ENCODE results near the gene NHS. TPM values are rescaled to one million over a fixed set of nuclear protein-coding genes. Genes with fewer than 3 reads are reported as not detected.

Gene NHS
- total RNA-seq, 1 donor from 2014 or later: 8.3 TPM

DNA sequence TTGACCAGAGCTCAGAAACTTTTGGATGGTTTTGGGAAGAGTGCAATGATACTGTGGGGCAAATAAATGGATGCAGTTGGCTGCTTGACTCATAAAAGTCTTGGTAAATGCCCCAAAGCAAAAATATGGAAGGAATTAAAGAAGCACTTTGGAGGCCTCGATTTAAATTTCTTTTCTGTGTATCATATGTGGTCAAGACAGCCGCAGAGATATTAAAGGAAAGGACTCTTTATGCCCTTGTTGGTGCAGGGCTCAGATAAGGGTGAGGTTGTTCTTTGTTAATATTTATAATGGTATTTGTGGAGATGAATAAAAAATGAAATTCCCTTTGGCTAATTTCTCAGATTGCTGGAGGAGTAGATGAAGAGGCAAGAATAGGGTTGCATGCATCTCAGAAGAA is 90.2 kb downstream of the NHS start:
- Mint-ChIP-seq H3K4me1 (ENCODE audit: low read depth) (no peaks in the 10 kb centered on the region), H3K27me3 (ENCODE audit: low read depth) (no peaks in the 10 kb centered on the region), H3K36me3 (ENCODE audit: low read depth) (no peaks in the 10 kb centered on the region), H3K27ac (no peak overlapping the region), H3K4me3 (ENCODE audit: low read depth) (no peak overlapping the region), H3K9me3 (no peaks in the 10 kb centered on the region)
- intact Hi-C loops (cut with micrococcal nuclease): no loop called here
- DNase-seq (ENCODE audit: low spot score): no peak

DNA sequence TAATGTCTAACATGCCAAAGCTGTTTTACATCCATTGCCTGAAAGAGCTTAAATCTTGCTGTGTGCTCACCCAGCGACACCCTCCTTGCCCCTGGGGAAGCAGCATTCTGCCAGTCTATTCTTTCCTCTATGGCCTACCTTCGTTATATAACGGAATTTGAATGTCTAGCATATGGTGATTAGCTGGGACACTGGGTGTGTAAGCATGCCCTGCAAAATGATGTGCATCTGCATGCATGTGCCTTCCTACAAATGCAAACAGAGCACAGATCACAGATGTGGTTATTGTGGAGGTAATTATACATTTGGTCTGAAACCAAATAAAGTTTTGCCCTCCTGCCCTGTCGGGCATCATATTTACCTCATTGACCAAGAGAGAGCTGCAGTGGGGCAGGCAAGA is 90.8 kb downstream of the NHS start:
- H3K36me3 Mint-ChIP-seq (ENCODE audit: low read depth): no peaks in the 10 kb centered on the region

DNA sequence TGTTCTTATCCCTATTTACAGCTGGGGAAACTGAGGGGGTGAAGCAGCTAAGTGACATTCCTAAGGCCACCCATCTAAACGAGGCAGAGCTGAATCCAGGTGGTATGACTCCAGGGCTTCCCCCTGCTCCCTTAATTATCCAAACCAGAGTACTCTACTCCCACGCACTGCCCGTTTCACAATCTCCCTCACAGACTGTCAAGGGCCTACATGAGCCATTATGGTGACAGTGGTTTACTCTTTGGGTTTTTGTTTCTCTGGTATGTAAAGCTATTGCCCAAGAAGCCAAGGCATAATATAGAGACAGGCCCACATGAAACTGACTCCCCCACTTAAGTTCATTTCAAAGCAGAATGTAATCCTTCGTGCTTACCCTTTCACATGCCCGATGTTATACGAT is 95.1 kb downstream of the NHS start:
- Mint-ChIP-seq H3K4me1 (ENCODE audit: low read depth) (no peaks in the 10 kb centered on the region), H3K9me3 (no peaks in the 10 kb centered on the region), H3K4me3 (ENCODE audit: low read depth) (no peak overlapping the region), H3K27ac (no peak overlapping the region), H3K27me3 (ENCODE audit: low read depth) (no peaks in the 10 kb centered on the region), H3K36me3 (ENCODE audit: low read depth) (no peaks in the 10 kb centered on the region)
- intact Hi-C loops (cut with micrococcal nuclease): no loop called here
- no peak for DNase-seq (ENCODE audit: low spot score)

More for the DNA sequence above, 90.8 kb downstream of the NHS start:
- H3K27me3 Mint-ChIP-seq (ENCODE audit: low read depth): no peaks in the 10 kb centered on the region
- H3K4me1 Mint-ChIP-seq (ENCODE audit: low read depth): no peaks in the 10 kb centered on the region
- no peaks in the 10 kb centered on the region for H3K9me3 Mint-ChIP-seq
- no peak for DNase-seq (ENCODE audit: low spot score)
- intact Hi-C loops (cut with micrococcal nuclease): no loop called here
- no peak overlapping the region for H3K4me3 Mint-ChIP-seq (ENCODE audit: low read depth)
- H3K27ac Mint-ChIP-seq: no peak overlapping the region

DNA sequence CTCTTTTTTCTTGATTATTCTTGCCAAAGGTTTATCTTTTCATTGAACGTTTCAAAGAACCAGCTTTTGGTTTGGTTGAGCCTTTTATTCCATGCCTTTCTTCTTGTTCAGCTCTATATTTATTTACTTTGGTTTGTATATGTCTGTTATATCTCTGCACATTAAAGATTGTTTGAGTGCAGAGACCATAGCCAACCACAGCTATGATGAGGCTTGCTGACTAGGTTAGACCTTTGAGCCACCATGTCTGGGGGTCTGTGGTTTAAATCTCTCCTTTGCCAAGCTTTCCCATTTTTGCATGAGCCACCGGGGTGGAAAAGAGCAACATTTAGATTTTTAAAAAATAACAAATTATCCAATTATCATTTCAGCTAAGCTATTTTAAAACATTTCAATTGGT is 96.1 kb downstream of the NHS start:
- H3K27me3 Mint-ChIP-seq (ENCODE audit: low read depth): no peaks in the 10 kb centered on the region
- H3K9me3 Mint-ChIP-seq: no peaks in the 10 kb centered on the region
- H3K4me1 Mint-ChIP-seq (ENCODE audit: low read depth): no peaks in the 10 kb centered on the region
- no peak for DNase-seq (ENCODE audit: low spot score)
- no peak overlapping the region for H3K4me3 Mint-ChIP-seq (ENCODE audit: low read depth)
- H3K36me3 Mint-ChIP-seq (ENCODE audit: low read depth): no peaks in the 10 kb centered on the region
- no peak overlapping the region for H3K27ac Mint-ChIP-seq
- intact Hi-C loops (cut with micrococcal nuclease): no loop called here

DNA sequence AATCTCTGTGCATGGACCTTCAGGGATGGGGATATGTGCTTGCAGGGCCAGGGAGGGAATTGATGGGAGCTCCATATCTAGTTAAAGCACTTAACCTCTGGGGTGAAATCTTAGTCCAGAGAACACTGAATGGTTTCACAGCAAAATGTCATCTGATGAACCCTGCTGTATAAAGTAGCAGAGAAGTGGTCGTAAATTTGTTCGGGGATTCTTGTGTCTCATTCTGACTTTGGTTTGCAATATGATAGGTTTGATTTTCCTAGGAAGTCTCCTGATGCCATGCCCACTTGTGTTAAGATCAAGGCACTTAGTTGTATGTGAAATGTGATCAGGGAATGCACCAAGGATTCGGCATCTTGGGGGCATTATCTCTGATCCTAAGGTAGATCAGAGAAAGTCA is 96.9 kb downstream of the NHS start:
- Mint-ChIP-seq H3K4me3 (ENCODE audit: low read depth) (no peak overlapping the region), H3K4me1 (ENCODE audit: low read depth) (no peaks in the 10 kb centered on the region), H3K9me3 (no peaks in the 10 kb centered on the region), H3K27me3 (ENCODE audit: low read depth) (no peaks in the 10 kb centered on the region), H3K27ac (no peak overlapping the region), H3K36me3 (ENCODE audit: low read depth) (no peaks in the 10 kb centered on the region)
- intact Hi-C loops (cut with micrococcal nuclease): no loop called here
- DNase-seq (ENCODE audit: low spot score): no peak

DNA sequence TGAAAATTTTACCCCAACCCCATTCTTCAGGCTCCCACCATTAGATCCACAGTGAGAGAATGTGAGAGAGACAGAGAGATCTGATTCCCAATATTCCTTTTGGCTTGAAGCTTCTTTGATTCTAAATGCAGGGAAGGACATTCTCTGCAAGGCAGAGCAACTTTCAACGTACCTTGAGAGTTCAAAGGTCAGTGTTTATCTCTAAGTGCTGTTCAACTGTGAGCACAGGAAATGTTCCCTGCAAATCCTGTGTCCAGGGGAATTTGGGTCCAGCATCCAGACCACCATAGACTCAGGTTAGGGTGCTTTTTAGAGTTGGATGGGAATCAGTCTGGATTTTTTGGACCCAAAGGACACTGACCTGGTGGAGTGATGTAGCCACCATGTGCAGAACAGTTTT is 97.4 kb downstream of the NHS start:
- no peaks in the 10 kb centered on the region for H3K27me3 Mint-ChIP-seq (ENCODE audit: low read depth)
- DNase-seq (ENCODE audit: low spot score): no peak
- no peaks in the 10 kb centered on the region for H3K9me3 Mint-ChIP-seq
- H3K4me3 Mint-ChIP-seq (ENCODE audit: low read depth): no peak overlapping the region
- no peaks in the 10 kb centered on the region for H3K36me3 Mint-ChIP-seq (ENCODE audit: low read depth)
- H3K27ac Mint-ChIP-seq: no peak overlapping the region
- intact Hi-C loops (cut with micrococcal nuclease): no loop called here
- no peaks in the 10 kb centered on the region for H3K4me1 Mint-ChIP-seq (ENCODE audit: low read depth)

DNA sequence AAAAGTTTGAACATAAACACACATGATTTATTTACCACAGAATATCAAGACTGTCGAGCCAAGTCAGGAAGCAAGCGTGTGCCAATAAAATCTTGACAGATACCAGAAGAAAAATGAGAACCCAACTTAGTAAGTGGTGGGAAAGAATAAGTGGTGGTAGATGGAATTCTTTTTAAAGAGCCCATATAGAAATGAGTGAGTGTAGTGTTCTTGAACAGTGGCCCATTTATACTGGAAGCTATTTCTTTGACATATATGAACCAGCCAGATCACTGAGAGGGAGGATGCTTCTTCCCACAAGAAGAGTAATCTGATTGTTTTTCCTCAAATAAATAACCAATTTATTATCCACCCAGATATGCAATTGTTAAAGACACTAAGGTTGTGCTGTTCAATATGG is 98.0 kb downstream of the NHS start:
- DNase-seq (ENCODE audit: low spot score): no peak
- Mint-ChIP-seq H3K36me3 (ENCODE audit: low read depth) (no peaks in the 10 kb centered on the region), H3K27me3 (ENCODE audit: low read depth) (no peaks in the 10 kb centered on the region), H3K4me3 (ENCODE audit: low read depth) (no peak overlapping the region), H3K9me3 (no peaks in the 10 kb centered on the region), H3K4me1 (ENCODE audit: low read depth) (no peaks in the 10 kb centered on the region), H3K27ac (no peak overlapping the region)
- intact Hi-C loops (cut with micrococcal nuclease): no loop called here

DNA sequence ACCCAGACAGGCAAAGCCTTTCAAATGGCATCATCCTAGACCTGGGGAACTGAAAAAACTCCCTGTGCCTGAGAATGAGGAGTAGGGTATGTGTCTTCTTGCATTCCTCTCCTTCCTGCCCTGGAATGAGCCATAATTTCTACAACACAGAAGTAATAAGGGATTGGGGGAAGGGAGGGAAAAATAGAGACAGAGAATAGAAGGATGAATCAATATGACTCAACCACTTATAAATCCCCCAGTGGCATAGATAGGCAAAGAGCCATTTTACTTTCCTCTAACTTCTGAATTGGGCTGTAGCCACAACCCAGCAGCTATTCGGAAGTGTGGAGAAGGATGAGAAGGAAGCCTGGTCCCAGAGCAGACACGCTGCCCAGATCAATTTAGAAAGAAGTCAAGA is 99.9 kb downstream of the NHS start:
- intact Hi-C loops (cut with micrococcal nuclease): no loop called here
- H3K27me3 Mint-ChIP-seq (ENCODE audit: low read depth): no peaks in the 10 kb centered on the region
- no peaks in the 10 kb centered on the region for H3K4me1 Mint-ChIP-seq (ENCODE audit: low read depth)
- no peak overlapping the region for H3K27ac Mint-ChIP-seq
- DNase-seq (ENCODE audit: low spot score): no peak
- H3K36me3 Mint-ChIP-seq (ENCODE audit: low read depth): no peaks in the 10 kb centered on the region
- no peak overlapping the region for H3K4me3 Mint-ChIP-seq (ENCODE audit: low read depth)
- H3K9me3 Mint-ChIP-seq: no peaks in the 10 kb centered on the region

DNA sequence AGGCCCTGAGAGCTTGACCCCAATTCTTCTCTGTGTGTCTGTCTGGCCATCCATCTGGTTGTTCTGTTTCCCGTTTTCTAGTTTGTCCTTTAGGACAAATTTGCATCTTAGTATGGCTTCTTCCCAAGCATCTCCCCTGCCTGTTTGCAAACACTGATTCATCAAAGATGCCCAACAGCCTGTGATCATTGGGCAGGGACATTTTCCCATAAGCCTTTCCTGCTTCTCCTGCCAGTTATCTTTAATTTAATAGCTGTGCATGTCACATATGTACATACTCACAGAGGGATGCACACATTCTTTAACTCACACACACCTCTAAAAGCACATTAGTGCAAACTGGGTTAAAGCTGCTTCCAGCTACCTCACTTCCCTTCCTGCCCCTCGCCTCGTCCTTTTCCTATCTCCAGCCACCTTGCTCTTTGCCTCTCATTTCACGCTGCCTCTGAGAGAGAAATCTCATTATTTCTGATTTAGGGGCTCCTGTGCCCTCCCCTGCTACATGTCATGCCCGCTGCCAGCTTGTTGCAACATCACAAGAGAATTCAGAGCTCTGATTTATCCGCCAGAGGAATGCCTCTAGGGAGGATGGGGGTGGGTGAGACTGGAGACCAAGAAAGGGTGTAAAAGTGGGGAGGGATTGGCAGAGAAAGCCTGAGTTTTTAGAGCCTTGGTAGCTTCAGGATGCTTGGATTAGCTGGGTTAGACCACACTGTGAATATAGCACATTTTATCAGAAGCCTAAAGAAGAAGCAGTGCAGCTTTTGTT is 100.6 kb downstream of the NHS start:
- Mint-ChIP-seq H3K4me3 (ENCODE audit: low read depth) (no peak overlapping the region), H3K27me3 (ENCODE audit: low read depth) (no peaks in the 10 kb centered on the region), H3K27ac (no peak overlapping the region), H3K4me1 (ENCODE audit: low read depth) (no peaks in the 10 kb centered on the region), H3K9me3 (no peaks in the 10 kb centered on the region), H3K36me3 (ENCODE audit: low read depth) (no peaks in the 10 kb centered on the region)
- intact Hi-C loops (cut with micrococcal nuclease): no loop called here
- DNase-seq (ENCODE audit: low spot score): no peak

DNA sequence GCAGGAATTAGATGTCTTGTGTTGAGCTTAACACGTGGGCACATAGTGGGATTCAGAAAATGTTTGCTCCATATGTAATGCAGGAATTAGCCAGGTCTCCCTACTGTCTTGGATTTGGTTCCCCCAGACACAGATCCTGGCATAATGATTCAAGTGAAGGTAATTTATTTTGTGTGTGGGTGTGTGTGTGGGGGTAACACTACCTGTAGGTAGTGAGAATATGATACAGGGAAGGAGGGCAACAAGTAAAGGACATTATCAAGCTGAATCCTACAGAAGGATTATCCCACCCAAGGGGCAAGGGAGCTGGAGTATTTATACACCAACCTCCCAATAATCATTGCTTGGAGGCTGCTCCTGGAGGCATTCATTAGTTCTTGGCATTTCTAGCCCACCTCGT is 101.4 kb downstream of the NHS start:
- no peaks in the 10 kb centered on the region for H3K36me3 Mint-ChIP-seq (ENCODE audit: low read depth)
- no peak overlapping the region for H3K27ac Mint-ChIP-seq
- H3K9me3 Mint-ChIP-seq: no peaks in the 10 kb centered on the region
- no peak for DNase-seq (ENCODE audit: low spot score)
- no peak overlapping the region for H3K4me3 Mint-ChIP-seq (ENCODE audit: low read depth)
- H3K27me3 Mint-ChIP-seq (ENCODE audit: low read depth): no peaks in the 10 kb centered on the region
- intact Hi-C loops (cut with micrococcal nuclease): no loop called here
- H3K4me1 Mint-ChIP-seq (ENCODE audit: low read depth): no peaks in the 10 kb centered on the region

DNA sequence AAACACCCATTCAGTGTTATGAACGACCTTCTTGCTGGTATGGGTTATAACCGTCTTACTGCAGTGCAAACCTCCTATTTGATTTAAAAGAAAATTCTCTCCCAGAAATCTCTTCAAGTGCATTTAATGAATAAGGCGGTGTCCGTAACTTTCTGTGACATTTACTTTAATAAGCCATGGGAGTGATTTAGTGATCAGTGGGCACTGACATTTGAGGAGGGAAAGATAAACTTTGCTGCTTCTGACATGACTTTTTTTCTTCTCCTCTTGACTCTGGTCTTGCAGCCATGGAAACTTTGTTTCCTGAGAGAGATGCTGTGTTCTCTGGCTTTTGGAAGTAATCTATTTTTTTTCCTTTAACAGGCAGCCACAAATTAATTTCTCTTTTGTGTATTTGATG is 106.1 kb downstream of the NHS start:
- Mint-ChIP-seq H3K36me3 (ENCODE audit: low read depth) (no peaks in the 10 kb centered on the region), H3K4me1 (ENCODE audit: low read depth) (no peaks in the 10 kb centered on the region), H3K27ac (no peak overlapping the region), H3K4me3 (ENCODE audit: low read depth) (no peak overlapping the region), H3K27me3 (ENCODE audit: low read depth) (no peaks in the 10 kb centered on the region), H3K9me3 (no peaks in the 10 kb centered on the region)
- intact Hi-C loops (cut with micrococcal nuclease): no loop called here
- no peak for DNase-seq (ENCODE audit: low spot score)

DNA sequence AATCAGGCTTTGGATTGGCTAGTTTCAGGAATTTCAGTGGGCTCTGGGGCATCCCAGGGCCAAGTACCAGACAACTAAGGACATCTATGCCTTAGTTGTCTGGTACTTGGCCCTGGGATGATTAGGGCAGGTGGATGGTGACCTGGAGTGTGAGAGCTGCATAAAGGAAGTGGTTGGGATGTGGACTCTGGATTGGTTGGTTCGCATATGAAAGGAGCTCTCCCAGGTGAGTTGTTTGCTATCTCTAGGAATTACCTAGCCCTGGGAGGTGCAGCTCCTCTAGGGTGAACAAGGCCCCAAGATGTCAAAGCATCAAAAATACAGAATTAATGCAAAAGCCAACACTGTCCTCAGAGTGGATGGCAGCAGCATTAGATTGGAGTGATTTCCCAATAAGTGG is 109.6 kb downstream of the NHS start:
- Mint-ChIP-seq H3K27me3 (ENCODE audit: low read depth) (no peaks in the 10 kb centered on the region), H3K36me3 (ENCODE audit: low read depth) (no peaks in the 10 kb centered on the region), H3K4me1 (ENCODE audit: low read depth) (no peaks in the 10 kb centered on the region), H3K27ac (no peak overlapping the region), H3K4me3 (ENCODE audit: low read depth) (no peak overlapping the region), H3K9me3 (no peaks in the 10 kb centered on the region)
- DNase-seq (ENCODE audit: low spot score): no peak
- intact Hi-C loops (cut with micrococcal nuclease): no loop called here

DNA sequence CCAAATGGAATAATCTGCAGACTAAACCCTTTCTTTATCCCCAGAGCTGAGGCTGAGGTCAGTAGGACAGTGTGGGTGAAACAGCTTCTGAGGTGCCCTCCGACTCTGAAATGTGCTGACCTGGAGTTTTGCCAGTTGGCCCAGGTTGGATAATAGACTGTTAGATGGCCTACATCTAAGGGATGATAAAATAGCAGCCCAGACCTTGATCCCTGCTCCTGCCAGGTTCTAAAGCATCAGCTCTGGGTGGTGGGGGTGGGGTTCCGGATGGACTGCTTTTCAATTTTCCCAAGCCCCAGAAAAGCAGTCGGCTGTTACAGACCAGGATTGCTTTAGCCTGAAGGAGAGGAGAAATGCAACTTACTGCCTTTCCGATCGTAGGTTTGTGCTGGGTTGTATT is 110.4 kb downstream of the NHS start:
- DNase-seq (ENCODE audit: low spot score): no peak
- Mint-ChIP-seq H3K27me3 (ENCODE audit: low read depth) (no peaks in the 10 kb centered on the region), H3K36me3 (ENCODE audit: low read depth) (no peaks in the 10 kb centered on the region), H3K9me3 (no peaks in the 10 kb centered on the region), H3K4me1 (ENCODE audit: low read depth) (no peaks in the 10 kb centered on the region), H3K4me3 (ENCODE audit: low read depth) (no peak overlapping the region), H3K27ac (no peak overlapping the region)
- intact Hi-C loops (cut with micrococcal nuclease): no loop called here

DNA sequence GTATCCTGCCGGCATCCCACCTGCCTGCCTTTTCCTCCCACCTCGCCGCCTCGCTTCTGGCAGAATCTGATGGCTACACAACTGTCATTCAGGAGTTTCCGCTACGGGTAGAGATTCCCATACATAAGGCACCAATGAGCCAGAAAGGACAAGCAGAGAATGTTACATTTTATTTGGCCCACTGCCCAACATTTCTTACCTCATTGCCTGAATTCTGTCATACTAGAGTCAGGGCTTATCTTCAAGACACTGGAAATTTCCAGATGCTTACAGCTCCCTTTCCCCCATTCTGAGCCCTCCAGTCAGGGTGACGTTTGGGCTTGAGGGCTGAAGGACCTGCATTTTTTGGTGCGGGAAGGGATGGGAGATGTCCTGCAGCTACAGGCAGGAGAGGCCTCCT is 113.0 kb downstream of the NHS start:
- DNase-seq (ENCODE audit: low spot score): no peak
- no peaks in the 10 kb centered on the region for H3K36me3 Mint-ChIP-seq (ENCODE audit: low read depth)

More for the DNA sequence above, 113.0 kb downstream of the NHS start:
- Mint-ChIP-seq H3K9me3 (no peaks in the 10 kb centered on the region), H3K4me1 (ENCODE audit: low read depth) (no peaks in the 10 kb centered on the region), H3K4me3 (ENCODE audit: low read depth) (no peak overlapping the region), H3K27me3 (ENCODE audit: low read depth) (no peaks in the 10 kb centered on the region), H3K27ac (no peak overlapping the region)
- intact Hi-C loops (cut with micrococcal nuclease): no loop called here

All from activated T-helper 2 cell treated with anti-CD3 and anti-CD28 coated beads, Interferon-gamma antibody, Interleukin-2, Interleukin-4, amounts not matched to agents 10 μg/mL and 5 μg/mL and 100 μg/mL, durations not matched to agents 14 hours and 24 hours and 36 hours (primary cell).